ENCODE results near the gene ADAP1.
"Not testable (repeated sequence)": the region's sequence is repeated elsewhere in the genome, so short reads cannot be mapped to it uniquely, and the experiment has no call there.

GRCh38 chr7:1001069-1001770 lies 46.7 kb upstream of the ADAP1 start:
- not testable (repeated sequence) for TF ChIP-seq HDAC2 (CRISPR knock-in tag; IDR thresholded peaks at IDR 0.05); POLR2A (IDR thresholded peaks at IDR 0.05; ENCODE audit: insufficient read depth in 1 of 2, low read depth in 2 of 2, low read length in 2 of 2); NFE2 (CRISPR knock-in tag; IDR thresholded peaks at IDR 0.05); ZNF225 (CRISPR knock-in tag; IDR thresholded peaks at IDR 0.05); KAT8 (CRISPR knock-in tag; IDR thresholded peaks at IDR 0.05); SNRNP70 (IDR thresholded peaks at IDR 0.05; ENCODE audit: low read depth, low read length); SRY (CRISPR knock-in tag; IDR thresholded peaks at IDR 0.05); CHD4 (IDR thresholded peaks at IDR 0.05; ENCODE audit: borderline replicate concordance, low read length)
- TF ChIP-seq, protein P1, sequence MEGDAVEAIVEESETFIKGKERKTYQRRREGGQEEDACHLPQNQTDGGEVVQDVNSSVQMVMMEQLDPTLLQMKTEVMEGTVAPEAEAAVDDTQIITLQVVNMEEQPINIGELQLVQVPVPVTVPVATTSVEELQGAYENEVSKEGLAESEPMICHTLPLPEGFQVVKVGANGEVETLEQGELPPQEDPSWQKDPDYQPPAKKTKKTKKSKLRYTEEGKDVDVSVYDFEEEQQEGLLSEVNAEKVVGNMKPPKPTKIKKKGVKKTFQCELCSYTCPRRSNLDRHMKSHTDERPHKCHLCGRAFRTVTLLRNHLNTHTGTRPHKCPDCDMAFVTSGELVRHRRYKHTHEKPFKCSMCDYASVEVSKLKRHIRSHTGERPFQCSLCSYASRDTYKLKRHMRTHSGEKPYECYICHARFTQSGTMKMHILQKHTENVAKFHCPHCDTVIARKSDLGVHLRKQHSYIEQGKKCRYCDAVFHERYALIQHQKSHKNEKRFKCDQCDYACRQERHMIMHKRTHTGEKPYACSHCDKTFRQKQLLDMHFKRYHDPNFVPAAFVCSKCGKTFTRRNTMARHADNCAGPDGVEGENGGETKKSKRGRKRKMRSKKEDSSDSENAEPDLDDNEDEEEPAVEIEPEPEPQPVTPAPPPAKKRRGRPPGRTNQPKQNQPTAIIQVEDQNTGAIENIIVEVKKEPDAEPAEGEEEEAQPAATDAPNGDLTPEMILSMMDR (CRISPR knock-in tag; IDR thresholded peaks at IDR 0.05): not testable (repeated sequence)
- TF ChIP-seq, protein P2, sequence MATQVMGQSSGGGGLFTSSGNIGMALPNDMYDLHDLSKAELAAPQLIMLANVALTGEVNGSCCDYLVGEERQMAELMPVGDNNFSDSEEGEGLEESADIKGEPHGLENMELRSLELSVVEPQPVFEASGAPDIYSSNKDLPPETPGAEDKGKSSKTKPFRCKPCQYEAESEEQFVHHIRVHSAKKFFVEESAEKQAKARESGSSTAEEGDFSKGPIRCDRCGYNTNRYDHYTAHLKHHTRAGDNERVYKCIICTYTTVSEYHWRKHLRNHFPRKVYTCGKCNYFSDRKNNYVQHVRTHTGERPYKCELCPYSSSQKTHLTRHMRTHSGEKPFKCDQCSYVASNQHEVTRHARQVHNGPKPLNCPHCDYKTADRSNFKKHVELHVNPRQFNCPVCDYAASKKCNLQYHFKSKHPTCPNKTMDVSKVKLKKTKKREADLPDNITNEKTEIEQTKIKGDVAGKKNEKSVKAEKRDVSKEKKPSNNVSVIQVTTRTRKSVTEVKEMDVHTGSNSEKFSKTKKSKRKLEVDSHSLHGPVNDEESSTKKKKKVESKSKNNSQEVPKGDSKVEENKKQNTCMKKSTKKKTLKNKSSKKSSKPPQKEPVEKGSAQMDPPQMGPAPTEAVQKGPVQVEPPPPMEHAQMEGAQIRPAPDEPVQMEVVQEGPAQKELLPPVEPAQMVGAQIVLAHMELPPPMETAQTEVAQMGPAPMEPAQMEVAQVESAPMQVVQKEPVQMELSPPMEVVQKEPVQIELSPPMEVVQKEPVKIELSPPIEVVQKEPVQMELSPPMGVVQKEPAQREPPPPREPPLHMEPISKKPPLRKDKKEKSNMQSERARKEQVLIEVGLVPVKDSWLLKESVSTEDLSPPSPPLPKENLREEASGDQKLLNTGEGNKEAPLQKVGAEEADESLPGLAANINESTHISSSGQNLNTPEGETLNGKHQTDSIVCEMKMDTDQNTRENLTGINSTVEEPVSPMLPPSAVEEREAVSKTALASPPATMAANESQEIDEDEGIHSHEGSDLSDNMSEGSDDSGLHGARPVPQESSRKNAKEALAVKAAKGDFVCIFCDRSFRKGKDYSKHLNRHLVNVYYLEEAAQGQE (IDR thresholded peaks at IDR 0.05; ENCODE audit: borderline replicate concordance in 1 of 2, low read depth in 1 of 2, low read length in 2 of 2): not testable (repeated sequence)
- TF ChIP-seq, protein P3, sequence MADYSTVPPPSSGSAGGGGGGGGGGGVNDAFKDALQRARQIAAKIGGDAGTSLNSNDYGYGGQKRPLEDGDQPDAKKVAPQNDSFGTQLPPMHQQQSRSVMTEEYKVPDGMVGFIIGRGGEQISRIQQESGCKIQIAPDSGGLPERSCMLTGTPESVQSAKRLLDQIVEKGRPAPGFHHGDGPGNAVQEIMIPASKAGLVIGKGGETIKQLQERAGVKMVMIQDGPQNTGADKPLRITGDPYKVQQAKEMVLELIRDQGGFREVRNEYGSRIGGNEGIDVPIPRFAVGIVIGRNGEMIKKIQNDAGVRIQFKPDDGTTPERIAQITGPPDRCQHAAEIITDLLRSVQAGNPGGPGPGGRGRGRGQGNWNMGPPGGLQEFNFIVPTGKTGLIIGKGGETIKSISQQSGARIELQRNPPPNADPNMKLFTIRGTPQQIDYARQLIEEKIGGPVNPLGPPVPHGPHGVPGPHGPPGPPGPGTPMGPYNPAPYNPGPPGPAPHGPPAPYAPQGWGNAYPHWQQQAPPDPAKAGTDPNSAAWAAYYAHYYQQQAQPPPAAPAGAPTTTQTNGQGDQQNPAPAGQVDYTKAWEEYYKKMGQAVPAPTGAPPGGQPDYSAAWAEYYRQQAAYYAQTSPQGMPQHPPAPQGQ (CRISPR knock-in tag; IDR thresholded peaks at IDR 0.05; ENCODE audit: borderline replicate concordance): not testable (repeated sequence)
